ENCODE data around the gene CAV2.

CAV2 gene

DNA sequence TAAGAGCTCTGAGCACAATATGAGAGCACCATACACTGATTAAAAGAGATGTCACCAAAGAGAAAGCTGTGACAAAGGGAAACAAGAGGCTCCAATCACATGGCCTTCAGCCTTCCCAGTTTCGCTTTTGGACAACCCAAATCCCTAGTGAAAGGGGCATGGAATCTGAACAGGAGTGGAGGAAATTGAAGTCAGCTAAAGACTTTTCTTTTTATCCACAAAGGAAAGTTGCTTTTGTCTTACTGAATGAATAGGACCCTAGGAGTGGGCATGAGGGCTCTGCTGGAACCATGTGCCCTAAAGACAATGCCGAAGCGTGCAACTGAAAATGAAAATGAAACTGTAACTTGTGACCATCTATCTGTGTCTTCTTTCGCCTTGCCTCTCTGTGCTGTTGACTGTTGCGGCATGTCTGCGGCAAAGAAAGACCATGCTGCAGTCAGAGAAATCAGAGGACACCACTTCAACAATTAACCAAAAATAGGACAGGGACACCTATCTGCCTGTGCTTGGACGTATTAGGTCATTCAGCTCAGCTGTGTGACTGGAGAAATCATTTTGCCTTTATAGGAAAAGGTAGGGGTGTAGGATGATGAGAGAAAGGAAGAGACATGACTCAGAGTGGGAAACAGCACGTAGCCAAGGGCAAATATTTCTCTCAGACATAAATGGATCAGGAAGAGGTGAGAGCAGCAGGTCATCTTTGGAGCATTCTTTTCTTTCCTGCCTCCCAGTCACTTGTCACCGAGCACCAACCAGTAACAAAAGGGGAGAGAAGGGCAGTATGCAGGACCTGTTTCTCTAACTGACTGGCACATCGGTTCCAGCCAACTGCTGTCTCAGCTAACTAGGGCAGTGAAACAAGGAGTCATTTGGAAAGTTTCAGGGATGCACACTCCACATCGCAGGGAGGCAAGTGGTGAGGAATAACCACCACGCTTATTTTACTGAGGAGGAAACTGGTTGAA, 12.3 kb downstream of the CAV2 start:
- TF ChIP-seq, protein P1, sequence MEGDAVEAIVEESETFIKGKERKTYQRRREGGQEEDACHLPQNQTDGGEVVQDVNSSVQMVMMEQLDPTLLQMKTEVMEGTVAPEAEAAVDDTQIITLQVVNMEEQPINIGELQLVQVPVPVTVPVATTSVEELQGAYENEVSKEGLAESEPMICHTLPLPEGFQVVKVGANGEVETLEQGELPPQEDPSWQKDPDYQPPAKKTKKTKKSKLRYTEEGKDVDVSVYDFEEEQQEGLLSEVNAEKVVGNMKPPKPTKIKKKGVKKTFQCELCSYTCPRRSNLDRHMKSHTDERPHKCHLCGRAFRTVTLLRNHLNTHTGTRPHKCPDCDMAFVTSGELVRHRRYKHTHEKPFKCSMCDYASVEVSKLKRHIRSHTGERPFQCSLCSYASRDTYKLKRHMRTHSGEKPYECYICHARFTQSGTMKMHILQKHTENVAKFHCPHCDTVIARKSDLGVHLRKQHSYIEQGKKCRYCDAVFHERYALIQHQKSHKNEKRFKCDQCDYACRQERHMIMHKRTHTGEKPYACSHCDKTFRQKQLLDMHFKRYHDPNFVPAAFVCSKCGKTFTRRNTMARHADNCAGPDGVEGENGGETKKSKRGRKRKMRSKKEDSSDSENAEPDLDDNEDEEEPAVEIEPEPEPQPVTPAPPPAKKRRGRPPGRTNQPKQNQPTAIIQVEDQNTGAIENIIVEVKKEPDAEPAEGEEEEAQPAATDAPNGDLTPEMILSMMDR (IDR thresholded peaks at IDR 0.05; ENCODE audit: insufficient read depth, missing control alignments): no peak
- no peak for FAIRE-seq
- no peak for DNase-seq (ENCODE audit: insufficient read length, low spot score)

DNA sequence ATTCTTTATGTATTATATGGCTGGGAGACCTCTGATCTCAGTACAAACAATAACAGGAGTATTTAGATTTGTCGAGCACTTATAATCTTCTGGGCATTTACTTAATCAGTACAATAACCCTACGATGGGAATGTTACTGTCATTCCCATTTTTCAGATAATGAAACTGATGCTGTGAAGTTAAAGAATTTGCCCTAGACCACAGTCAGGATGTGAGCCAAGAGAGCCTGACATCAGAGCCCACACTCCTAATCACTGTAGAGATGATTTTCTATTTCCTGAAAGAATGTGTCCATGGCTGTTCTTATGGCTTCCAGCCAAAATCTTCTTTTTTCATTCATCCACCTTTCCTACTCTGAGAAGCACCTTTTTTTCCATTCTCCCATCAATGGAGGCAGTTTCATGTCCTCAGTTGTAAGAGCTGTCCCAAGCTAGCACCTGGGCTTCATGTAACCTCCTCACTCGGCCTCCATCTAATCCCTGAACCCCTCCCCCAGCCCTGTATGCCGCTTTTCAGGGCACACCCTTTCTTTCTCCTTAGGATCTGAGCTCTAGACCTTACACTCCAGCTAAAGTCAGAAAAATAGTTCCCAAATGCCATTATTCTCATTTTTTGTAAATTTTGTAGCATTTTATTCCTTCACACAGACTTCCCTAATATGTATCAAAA, 13.1 kb downstream of the CAV2 start:
- FAIRE-seq (no peak), DNase-seq (ENCODE audit: insufficient read length, low spot score) (no peak)
- TF ChIP-seq, protein P1 (IDR thresholded peaks at IDR 0.05; ENCODE audit: insufficient read depth, missing control alignments): no peak

DNA sequence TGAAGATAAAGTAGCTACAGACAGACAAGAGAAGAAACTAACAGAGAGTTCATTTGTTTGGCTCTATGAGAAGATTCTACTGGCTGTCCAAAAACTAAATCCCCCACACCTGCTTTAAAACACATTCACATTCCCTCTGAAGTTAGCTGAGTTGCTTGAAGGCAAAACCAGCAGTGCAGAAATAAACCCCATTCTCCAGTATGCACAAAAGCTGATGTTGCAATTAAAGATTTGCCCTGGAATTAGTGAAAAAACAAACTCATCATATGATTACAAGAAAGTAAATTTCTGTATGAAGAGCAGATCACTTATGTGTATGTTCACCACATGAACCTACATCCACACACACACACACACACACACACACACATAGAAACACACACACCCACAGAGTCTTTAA, 16.0 kb downstream of the CAV2 start:
- DNase-seq (ENCODE audit: insufficient read length, low spot score) (no peak), FAIRE-seq (no peak)
- TF ChIP-seq, protein P1 (IDR thresholded peaks at IDR 0.05; ENCODE audit: insufficient read depth, missing control alignments): no peak

DNA sequence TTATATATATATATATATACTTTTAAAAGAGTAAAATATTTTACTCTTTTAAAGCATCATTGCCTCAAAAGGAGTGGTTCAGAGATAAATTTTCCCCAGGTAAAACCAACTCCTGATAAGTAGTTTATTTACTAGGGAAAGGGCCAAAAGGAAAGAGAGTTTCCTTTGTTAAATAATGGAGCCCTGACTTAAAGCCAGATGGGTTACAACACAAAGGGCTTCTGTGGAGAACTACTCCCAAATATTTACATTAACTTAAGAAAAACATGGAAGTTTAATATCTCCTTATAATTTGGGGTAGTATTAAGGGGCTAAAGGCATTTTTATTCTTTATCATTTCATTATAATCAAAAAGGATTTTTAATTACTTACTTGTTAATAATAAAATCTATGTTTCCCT, 16.8 kb downstream of the CAV2 start:
- DNase-seq (ENCODE audit: insufficient read length, low spot score) (no peak), FAIRE-seq (no peak)
- TF ChIP-seq, protein P1 (IDR thresholded peaks at IDR 0.05; ENCODE audit: insufficient read depth, missing control alignments): no peak

DNA sequence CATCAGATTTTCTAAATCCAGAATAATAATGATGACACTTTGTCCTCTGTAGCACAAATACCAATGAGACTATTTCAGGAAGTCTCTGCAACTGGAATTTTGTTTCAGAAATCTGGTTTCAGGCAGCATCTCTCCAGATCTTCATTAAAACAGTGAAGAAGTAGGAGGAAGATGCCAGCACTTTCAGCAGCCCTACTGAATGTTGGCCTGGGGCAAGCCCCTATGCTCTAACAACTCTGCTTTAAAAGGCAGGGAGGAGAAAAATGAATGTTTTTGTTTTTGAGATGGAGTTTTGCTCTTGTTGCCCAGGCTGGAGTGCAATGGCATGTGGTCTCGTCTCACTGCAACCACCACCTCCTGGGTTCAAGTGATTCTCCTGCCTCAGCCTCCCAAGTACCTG, 18.1 kb downstream of the CAV2 start:
- TF ChIP-seq, protein P1 (IDR thresholded peaks at IDR 0.05; ENCODE audit: insufficient read depth, missing control alignments): no peak
- FAIRE-seq (no peak), DNase-seq (ENCODE audit: insufficient read length, low spot score) (no peak)

DNA sequence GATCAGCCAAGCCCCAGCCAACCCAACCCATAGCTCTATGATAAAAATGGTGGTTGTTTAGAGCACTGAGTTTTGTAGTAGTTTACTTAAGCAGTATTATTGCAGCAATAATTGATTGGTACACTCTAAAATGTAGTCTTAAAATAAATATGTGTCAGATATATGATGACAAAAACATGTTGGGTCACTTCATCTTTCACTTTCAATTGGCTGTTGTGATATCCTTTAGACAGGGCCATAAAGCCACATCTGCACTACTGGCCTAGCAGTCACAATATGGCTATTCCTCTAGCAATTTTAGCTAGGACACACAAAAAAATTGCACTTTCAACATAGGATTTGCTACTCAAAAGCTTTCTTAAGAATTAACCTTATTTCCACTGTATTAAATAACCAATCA, 19.4 kb downstream of the CAV2 start:
- FAIRE-seq: no peak
- TF ChIP-seq, protein P1 (IDR thresholded peaks at IDR 0.05; ENCODE audit: insufficient read depth, missing control alignments): no peak
- no peak for DNase-seq (ENCODE audit: insufficient read length, low spot score)

All from D721Med (cell line).